Activated naive CD4-positive, alpha-beta T cell (primary cell): ENCODE results near the gene SNRNP40.
A peak's percentile ranks its signal among the peaks of the same experiment; 100 is the strongest.
"Not testable (repeated sequence)": the region's sequence is repeated elsewhere in the genome, so short reads cannot be mapped to it uniquely, and the experiment has no call there.

ENCODE experiments used
- DNase-seq, 4 experiments: peaks; one replicate each; lab custom pipeline; 2025; lab: John Stamatoyannopoulos, UW

Gene SNRNP40

DNA sequence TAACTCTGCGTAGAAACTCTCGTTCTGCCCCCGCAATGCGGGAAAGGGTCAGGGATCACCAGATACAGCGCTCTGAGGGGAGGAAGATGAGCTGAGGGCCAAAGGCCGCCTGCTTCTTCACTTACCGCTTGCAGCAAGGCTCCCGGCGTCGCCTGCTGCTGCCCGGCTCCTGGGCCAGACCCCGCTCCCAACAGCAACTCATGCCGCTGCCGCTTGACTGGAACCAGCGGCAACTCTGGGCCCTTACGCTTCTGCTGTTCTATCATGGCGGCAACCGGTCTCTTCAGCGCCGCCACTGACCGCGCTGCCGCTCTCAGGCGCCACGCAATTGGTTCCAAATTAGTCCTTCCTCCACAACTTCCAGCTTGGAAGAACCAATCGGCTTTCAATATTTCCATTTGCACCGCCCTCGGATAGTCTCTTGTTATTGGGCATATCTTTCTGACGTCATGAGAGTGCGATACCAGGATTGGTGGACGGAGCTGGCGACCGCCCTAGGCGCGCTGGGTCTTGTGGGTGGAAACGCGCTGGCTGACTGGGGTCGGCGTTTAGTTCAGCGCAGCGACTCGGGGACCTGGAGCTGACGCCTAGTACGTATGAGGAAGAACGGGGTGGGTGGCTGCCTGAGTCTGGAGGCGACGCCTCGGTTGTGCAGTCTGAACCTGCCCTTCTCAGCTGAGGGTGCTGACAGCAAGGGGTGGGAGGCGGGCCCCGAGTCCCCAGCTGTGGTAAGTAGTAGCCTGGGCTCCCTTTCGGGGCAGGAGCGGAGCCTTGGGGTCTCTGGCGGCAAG lies at the start of gene SNRNP40, which contains the start of gene ZCCHC17:
SNRNP40 (minus strand) TSS at position 303 of the 791 bp plus-strand sequence; CDS start at position 266, 37 bp downstream.
ZCCHC17 (plus strand) TSS at position 547 of the 791 bp plus-strand sequence. CDS start 13,067 bp downstream, outside the sequence.
- DNase-seq = peak; percentile 83 to 87 (median 84)

DNA sequence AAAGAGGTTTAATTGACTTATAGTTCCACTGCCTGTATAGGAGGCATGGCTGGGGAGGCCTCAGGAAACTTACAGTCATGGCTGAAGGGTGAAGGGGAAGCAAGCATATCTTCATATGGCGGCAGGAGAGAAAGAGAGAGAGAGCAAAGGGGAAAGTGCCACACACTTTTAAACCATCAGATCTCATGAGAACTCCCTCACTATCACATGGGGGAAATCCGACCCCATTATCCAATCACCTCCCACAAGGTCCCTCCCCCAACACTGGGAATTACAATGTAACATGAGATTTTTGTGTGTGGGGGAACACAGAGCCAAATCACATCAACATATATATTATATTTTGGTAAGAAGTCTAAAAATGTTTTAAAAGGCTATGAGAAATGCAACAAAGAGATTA lies 49.0 kb upstream of the SNRNP40 start:
- DNase-seq = no peak

DNA sequence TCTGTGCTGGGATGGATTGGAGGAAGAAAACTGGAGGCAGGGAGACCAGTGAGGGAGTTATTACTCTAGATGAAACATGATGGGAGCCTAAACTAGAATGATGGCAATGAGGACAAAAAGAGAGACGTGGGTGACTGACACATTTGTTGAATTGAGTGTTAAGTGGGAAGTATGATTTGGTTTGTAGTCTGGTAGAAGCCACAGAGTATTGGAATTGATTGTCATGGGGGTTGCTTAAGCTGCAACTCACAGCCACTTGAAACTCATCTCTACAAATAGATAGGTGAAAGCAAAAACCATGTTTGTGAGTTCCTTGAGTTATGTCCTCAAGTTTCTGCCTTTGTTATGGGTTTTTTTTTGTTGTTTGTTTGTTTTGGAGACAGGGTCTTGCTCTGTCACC lies 47.9 kb upstream of the SNRNP40 start:
- no peak for DNase-seq

DNA sequence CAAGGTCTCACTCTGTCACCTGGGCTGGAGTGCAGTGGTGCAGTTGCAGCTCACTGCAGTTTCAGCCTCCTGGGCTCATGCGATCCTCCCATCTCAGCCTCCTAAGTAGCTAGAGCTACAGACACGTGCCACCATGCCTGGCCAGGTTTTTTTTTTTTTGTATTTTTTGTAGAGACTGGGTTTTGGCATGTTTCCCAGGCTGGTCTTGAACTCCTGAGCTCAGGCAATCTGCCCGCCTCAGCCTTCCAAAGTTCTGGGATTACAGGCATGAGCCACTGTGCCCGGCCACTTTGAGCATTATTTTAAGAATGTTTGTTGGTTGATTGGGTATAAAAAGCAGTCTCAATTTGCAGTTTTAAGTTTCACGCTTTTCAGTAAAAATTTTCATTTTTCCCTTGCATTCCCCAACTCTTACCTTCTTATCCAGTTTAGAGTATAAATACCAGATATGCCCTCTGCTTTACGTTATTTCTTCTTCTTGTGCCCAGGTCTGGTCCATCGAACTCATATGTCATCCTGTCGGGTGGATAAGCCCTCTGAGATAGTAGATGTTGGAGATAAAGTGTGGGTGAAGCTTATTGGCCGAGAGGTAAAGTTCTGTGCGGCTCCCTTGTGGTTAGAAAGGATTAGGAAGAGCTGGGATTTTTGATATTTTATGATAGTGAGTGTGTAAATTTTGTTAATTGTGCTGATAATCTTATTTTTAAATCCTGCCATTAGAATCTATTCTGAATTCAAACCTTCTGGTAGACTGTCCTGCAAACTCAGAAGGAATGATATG lies 40.3 kb upstream of the SNRNP40 start:
- no peak for DNase-seq

DNA sequence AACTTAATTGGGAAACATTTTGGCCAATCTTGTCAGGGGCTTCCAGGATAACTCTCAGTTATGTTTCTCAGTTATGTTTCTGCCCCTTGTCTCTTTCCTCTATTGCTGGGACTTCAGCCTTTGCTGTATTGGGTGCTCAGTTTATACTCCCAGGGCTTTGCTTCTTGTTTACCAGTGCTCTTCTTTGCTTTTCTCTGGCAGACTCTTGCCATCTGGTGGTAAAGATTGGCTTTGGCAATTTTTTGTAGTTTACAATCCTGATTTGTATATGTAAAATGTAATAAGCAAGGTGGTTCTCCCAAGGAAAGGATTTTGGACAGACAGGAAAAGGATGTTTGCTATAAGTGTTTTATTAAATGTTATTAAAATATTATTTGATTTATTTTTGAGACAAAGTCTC lies 38.4 kb upstream of the SNRNP40 start:
- no peak for DNase-seq

DNA sequence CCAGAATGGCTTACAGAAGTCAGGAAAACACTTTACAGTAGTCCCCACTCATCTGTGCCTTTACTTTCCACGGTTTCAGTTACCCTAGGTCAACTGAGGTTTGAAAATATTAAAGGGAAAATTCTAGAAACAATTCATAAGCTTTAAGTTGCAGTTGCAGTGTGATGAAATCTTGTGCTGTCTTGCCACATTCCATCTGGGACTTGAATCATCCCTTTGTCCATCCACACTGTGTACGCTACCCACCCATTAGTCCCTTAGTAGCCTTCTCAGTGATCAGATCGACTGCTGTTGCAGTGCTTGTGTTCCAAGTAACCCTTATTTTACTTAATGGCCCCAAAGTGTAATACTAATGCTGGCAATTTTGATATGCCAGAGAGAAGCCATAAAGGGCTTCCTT lies 30.8 kb upstream of the SNRNP40 start:
- no peak for DNase-seq

DNA sequence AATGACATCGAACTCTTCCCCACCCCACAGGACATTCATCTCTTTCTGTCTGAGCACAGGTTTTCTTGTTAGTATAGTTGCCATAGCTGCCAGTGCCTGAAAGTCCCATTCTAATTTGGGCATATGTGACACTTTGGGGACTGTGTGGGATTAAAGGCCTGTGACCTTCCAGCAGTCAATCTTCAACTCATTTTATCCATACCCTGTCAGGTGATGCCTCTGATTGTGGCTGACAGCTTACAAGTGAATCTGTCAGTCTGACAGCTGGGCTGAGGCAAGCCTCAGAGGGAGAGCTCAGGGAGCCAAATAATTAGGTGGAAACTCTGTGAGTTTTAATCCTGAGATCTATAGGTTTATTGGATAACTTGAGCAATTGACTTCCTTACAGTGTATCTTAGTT lies 29.9 kb upstream of the SNRNP40 start:
- no peak for DNase-seq

DNA sequence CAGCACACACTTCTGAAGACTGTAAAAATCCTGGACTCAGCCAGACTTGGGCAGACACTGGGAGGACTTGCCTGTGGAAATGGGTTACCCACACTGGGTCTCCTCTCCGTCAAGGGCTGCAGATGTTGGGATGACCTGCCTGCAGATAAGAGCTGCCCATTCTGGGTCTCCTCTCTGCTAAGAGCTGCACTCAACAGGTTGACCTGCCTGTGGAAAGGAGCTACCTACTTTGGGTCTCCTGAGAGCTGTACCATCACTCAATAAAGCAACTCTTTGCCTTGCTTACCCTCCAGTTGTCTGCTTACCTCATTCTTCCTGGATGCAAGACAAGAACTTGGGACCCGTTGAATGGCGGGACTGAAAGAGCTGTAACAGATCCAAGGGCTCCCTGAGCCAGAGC lies 28.4 kb upstream of the SNRNP40 start:
- DNase-seq = no peak

DNA sequence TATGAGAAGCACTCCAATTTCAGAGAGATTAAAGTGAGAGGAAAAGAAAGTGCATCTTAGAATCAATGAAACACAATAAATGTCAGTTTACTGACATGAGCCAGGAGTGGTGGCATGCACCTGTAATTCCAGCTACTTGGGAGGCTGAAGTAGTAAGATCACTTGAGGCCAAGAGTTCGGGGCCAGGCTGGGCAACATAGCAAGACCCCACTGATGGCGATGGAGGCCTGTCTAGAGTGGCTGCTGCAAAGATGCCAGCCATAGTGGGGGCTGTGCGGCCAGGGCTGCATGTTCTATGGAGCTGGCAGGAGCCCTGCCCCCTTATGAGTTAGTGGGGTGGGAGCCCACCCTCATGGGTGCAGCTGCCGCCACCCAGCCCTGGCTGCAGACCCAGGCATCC lies 27.5 kb upstream of the SNRNP40 start:
- no peak for DNase-seq

DNA sequence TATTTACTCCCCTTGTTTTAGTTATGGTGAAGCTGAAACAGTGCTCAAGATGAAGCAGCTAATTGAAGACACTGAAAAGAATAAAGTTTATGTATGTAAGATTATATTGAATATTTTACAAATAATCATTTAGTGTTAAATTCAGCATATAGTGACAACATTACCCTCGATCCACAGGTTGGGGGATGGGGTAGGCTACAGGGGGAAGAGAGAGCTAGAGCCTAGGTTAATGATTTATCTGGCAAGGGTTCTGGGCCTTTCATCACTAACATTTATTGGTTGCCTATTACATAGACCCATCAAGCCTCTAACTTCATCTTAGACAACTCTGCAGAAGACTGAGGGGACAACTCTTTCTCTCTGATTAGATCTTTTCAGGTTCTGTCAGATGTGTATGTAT lies 21.6 kb upstream of the SNRNP40 start:
- no peak for DNase-seq

DNA sequence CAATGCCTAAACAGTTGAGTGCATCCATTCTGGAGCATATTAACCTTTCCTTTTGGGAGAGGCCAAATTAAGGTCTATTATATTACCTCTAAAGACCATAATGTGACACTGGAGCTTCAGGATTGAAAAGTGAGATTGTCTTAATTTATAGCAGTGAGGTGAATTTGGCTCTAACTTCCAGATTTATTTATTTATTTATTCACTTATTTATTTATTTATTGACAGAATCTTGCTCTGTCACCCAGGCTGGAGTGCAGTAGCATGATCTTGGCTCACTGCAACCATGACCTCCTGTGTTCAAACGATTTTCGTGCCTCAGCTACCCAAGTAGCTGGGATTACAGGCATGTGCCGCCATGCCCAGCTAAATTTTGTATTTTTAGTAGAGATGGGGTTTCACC lies 19.3 kb upstream of the SNRNP40 start:
- DNase-seq = no peak

DNA sequence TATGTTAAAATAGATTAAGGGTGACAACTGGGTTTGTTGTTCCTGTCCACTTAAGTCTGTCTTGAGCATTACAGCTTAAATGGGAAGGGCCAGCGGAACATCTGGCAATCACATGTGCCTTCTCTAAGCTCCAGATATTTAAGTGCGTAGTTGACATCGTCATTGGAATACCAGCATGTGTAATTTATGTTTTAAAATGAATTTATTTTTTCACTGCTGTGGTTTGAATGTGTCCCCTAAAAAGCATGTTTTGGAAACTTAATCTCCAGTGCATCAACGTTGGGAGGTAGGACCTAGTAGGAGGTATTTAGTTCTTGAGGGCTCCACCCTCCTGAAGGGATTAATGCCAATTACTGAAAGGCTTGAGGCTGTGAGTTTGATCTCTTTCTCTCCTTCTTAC lies 13.6 kb upstream of the SNRNP40 start:
- no peak for DNase-seq

DNA sequence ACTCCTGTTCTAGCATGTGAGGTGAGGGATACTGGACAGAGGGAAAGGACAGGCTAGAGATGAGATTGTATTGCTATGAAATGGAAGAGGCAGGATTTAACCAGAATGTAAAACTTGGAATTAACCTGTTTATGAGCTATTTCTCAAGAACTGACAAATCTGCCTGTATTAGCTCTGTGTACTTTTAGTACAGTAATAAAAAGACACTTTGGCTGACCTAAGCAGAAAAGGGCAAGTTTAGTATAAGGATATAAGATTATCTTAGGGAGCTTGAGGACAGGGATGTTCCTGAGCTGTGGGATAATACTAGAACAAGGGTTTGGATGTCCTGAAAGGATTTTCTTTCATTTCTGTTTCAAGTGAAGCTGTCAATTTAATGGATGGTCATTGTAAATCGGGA lies 11.4 kb upstream of the SNRNP40 start:
- DNase-seq = no peak

DNA sequence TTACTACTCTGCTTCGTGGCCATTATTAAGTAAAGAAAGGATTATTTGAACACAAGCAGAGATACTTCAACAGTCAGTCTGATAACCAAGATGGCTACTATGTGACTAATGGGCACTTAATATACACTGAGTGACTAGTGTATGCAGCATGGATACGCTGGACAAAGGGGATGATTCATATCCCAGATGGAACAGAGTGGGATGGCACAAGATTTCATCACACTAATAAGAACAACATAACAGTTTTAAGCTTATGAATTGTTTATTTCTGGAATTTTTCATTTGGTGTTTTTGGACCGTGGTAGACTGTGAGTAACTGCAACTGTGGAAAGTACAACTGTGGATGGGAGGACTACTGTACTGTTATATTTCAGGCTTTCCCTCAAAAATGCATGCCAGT lies 9.7 kb upstream of the SNRNP40 start:
- DNase-seq = no peak

DNA sequence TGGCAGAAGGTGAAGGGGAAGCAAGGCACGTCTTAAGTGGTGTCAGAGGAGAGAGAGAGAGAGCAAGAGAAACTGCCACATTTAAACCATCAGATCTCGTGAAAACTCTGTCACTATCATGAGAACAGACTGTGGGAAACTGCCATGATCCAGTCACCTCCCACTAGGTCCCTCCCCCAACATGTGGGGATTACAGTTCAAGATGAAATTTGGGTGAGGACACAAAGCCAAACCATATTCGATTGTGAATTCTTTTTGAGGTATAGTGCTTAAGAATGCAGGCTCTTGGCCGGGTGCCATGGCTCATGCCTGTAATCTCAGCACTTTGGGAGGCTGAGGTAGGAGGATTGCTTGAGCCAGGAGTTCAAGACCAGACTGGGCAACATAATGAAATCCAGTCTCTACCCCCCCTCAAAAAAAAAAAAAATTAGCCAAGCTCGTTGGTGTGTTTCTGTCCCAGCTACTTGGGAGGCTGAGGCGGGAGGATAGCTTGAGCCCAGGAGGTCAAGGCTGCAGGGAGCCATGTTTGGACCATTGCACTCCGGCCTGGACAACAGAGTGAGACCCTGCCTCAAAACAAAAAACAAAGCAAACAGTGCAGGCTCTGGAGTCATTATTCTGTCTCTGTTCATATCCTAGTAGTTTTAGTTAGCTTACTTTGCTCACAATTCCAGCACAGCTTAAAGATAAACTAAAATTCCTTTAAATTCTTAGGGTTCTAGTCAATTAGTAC lies 6.3 kb upstream of the SNRNP40 start:
- no peak for DNase-seq

DNA sequence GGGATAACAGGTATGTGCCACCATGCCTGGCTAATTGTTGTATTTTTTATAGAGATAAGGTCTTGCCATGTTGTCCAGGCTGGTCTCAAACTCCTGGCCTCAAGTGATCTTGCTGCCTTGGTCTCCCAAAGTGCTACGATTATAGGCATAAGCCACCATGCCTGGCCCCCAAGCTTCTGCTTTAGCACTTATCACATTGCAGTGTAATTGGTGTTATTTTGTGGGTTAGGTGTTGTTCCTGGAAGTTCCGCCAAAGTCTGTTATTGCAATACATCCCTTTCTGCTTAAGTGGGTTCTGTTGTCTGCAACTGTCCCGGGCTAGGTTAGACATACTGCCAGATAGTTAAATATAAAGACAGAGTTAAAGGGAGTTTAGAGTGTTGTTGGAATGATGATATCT lies 3.6 kb upstream of the SNRNP40 start:
- no peak for DNase-seq

DNA sequence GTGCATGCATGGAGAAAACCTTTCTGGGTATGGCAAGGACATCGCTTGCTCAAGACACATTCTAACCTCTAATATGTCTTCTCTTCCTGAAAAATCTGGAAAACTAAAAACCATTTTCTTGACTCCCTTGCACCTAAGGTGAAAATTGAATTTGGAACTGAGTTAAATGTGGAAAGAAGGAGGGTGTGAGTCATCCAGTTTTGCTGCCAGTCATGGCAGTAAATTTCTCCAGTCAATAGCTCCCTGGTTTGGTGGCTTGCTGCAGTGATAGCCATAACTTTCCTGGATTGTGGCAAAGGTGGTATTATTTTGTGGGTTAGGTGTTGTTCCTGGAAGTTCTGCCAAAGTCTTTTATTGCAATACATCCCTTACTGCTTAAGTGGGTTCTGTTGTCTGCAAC lies 2.8 kb upstream of the SNRNP40 start:
- DNase-seq = no peak

DNA sequence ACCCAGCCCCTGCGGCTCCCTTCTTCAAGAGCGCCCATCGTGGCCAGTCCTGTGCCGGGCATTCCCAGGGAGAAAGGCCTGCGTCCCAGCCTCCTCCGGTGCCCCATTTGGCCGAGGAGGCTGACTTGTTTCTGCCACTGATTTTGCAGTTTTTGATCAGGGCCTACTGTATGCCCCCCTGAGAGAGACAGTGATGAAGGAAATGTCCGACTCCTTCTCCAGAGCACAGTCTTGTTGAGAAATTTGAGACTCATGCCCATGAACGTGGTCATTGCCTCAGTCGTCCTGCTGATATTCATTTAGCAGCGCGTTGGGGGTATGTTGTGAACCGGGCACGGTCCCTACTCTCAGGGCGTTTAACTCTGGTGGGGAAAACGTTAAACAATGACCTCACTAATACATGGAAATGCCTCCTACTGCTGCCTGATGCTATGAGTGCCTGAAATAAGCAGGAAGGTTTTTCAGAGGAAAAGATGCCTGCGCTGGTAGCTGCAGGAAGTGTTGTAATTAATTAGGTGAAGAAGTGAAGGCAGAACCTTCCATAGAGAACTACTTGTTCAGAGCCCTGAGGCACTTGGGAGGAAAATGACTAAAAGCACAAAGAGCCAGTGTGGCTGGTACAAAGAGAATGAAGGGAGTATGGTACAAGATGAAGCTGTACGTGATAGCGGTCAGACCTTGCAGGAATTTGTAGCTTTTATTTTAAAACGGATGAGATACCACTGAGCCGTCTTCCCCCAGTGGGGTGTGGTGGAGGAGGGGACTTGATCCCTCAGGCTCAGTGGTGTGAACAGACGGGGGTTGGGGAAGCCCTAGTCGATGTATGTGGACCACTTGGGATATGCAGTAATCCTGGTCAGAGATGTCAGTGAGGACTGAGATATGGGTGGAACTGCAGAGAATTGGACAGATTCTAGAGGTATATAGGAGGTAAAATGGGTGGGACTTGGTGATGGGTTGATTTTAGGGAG lies 974 bp upstream of the SNRNP40 start:
- no peak for DNase-seq

DNA sequence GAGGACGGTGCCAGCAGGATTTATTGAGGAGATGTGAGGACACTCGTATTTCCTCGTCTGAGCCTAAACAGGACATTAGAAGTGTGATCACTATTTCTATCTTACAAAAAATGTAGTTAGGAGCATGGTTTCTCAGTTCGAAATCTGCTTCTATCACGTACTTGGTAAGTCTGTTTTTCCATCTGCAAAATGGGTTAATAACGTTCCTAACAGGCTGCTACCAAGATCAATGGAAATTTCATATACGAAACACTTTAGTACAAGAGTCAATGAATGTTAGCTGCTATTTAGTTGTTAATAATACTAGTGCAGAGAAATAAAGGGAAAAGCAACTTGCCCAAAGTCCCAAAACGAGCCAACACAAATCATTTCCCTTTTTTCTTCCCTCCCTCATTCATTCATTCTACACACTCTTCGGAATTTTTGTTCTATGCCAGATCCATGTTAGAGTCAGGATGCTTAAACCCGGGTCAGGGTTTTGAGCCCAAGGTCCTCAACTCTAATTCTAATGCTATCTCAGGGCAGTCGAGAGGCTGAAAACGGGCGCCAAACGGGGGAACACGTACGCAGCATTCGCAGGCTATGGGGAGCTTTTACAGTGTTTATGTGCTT lies 608 bp downstream of the SNRNP40 start:
- DNase-seq = peak in 1 of 4 experiments; percentile 25

DNA sequence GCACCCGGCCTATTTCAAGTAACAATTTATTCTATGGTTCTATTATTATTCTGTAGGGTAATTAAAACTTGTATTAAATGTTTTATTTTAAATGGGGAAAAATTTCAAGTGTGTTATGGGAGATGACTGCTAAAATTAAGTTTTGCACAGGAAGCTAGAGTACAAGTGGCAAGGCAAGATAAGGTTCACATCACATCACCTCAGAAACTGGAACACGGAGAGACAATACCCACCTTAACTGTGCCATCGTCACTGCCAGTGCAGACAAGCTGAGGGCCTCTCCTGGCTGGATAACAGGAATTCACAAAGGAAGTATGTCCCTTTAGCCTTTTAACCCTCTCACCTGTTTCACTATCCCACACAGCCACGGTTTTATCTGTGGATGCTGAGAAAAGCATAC lies 7.6 kb downstream of the SNRNP40 start:
- DNase-seq = no peak

DNA sequence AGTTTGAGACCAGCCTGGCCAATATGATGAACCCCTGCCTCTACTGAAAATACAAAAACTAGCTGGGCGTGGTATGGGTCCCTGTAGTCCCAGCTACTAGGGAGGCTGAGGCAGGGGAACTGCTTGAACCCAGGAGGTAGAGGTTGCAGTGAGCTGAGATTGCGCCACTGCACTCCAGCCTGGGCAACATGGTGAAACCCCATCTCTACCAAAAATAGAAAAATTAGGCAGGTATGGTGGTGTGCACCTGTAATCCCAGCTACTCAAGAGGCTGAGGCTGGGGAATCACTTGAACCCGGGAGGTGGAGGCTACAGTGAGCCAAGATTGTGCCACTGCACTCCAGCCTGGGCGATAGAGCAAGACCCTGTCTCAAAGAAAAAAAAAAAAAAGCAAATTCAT lies 8.8 kb downstream of the SNRNP40 start:
- DNase-seq = not testable (repeated sequence)
